IMR-90 (cell line): Measurements from ENCODE around the gene PRKCH. TPM values are rescaled to one million over a fixed set of nuclear protein-coding genes. Genes with fewer than 3 reads are reported as not detected.

Source experiments
- MAFK ChIP-seq: IDR thresholded peaks from 2 replicates; pipeline ENCODE4 v1.6.1; 2012; ENCODE audit warnings: low read depth, low read length, improper control_type of control experiment
- MAZ ChIP-seq: IDR thresholded peaks from 2 replicates; pipeline ENCODE4 v1.6.1; 2012; ENCODE audit warnings: low read depth, mild to moderate bottlenecking, low read length, improper control_type of control experiment, moderate library complexity, borderline replicate concordance
- RCOR1 ChIP-seq: IDR thresholded peaks from 2 replicates; pipeline ENCODE4 v1.6.1; 2012; ENCODE audit warnings: mild to moderate bottlenecking, low read length, improper control_type of control experiment; ENCODE audit not compliant: insufficient replicate concordance
- SMC3 ChIP-seq: fragments of 150-350 bp; IDR thresholded peaks from 2 replicates; pipeline ENCODE4 v1.6.1; 2016; ENCODE audit warnings: low read depth, mild to moderate bottlenecking, antibody characterized with exemption, low read length, moderate library complexity
- polyA plus RNA-seq, 3 experiments: library from polyadenylated mRNA; depleted of rRNA; stranded (reverse); fragments of >200 nt; gene quantifications; 2 replicates each; pipeline ENCODE4 v1.2.3, GENCODE V29; 2012; ENCODE audit warnings: low replicate concordance in 1 of 3
- total RNA-seq: library from RNA; depleted of rRNA; stranded (reverse); fragments of >200 nt; gene quantifications from 2 replicates; pipeline ENCODE4 v1.2.3, GENCODE V29; 2012
- TF ChIP-seq, protein P1 (sequence below): fragments of 150-350 bp; IDR thresholded peaks from 2 replicates; pipeline ENCODE4 v1.6.1; 2016; ENCODE audit warnings: low read depth, mild to moderate bottlenecking, low read length, moderate library complexity, borderline replicate concordance

PRKCH gene
- total and polyA plus RNA-seq, 2 of the 4 experiments (the other 2 are of a cell fraction) = 1.6 to 2.3 TPM

GRCh38 chr14:61562321-61563161 is 241.2 kb downstream of the PRKCH start (continued):
- TF ChIP-seq MAZ (peak; percentile 71; the same call in 1 of the 2 replicates), MAFK (peak; percentile 87), SMC3 (peak; percentile 26; the same call in 1 of the 2 replicates), RCOR1 (no peak)
- TF ChIP-seq, protein P1, sequence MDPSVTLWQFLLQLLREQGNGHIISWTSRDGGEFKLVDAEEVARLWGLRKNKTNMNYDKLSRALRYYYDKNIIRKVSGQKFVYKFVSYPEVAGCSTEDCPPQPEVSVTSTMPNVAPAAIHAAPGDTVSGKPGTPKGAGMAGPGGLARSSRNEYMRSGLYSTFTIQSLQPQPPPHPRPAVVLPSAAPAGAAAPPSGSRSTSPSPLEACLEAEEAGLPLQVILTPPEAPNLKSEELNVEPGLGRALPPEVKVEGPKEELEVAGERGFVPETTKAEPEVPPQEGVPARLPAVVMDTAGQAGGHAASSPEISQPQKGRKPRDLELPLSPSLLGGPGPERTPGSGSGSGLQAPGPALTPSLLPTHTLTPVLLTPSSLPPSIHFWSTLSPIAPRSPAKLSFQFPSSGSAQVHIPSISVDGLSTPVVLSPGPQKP = no peak
